Measurements from ENCODE around the gene RABGGTA.
A peak's percentile ranks its signal among the peaks of the same experiment; 100 is the strongest.
"Not testable (repeated sequence)": the region's sequence is repeated elsewhere in the genome, so short reads cannot be mapped to it uniquely, and the experiment has no call there.

Gene RABGGTA

GRCh38 chr14:24255438-24255837 is 16.0 kb downstream of the RABGGTA start:
- Histone ChIP-seq H3K4me3 (ENCODE audit: low read depth in 1 of 2, low read length in 2 of 2) (no peak overlapping the region), H3K9ac (ENCODE audit: low read length) (no peak overlapping the region), H3K27me3 (ENCODE audit: control insufficient read depth in 1 of 2, insufficient read depth in 2 of 2, low read length in 2 of 2) (no peaks in the 10 kb centered on the region), H3K27ac (ENCODE audit: low read depth, low read length) (no peak overlapping the region), H3K4me1 (ENCODE audit: insufficient read depth, low read length) (no peaks in the 10 kb centered on the region), H3K36me3 (ENCODE audit: insufficient read depth, low read length) (no peaks in the 10 kb centered on the region), H3K9me3 (ENCODE audit: low read length) (no peaks in the 10 kb centered on the region)

- Histone ChIP-seq H3K9ac (ENCODE audit: low read length) (no peak overlapping the region), H3K9me3 (ENCODE audit: low read length) (no peaks in the 10 kb centered on the region), H3K27me3 (ENCODE audit: control insufficient read depth in 1 of 2, insufficient read depth in 2 of 2, low read length in 2 of 2) (no peaks in the 10 kb centered on the region), H3K27ac (ENCODE audit: low read depth, low read length) (no peak overlapping the region), H3K4me3 (ENCODE audit: low read depth in 1 of 2, low read length in 2 of 2) (no peak overlapping the region), H3K36me3 (ENCODE audit: insufficient read depth, low read length) (no peaks in the 10 kb centered on the region), H3K4me1 (ENCODE audit: insufficient read depth, low read length) (no peaks in the 10 kb centered on the region)
These were observed 16.6 kb downstream of the RABGGTA start for GRCh38 chr14:24254630-24255392.

GRCh38 chr14:24253936-24254335 is 17.5 kb downstream of the RABGGTA start:
- no peaks in the 10 kb centered on the region for H3K4me1 ChIP-seq (ENCODE audit: insufficient read depth, low read length)
- H3K27me3 ChIP-seq (ENCODE audit: control insufficient read depth in 1 of 2, insufficient read depth in 2 of 2, low read length in 2 of 2): no peaks in the 10 kb centered on the region
- no peak overlapping the region for H3K27ac ChIP-seq (ENCODE audit: low read depth, low read length)
- H3K9ac ChIP-seq (ENCODE audit: low read length): no peak overlapping the region
- no peaks in the 10 kb centered on the region for H3K9me3 ChIP-seq (ENCODE audit: low read length)
- H3K36me3 ChIP-seq (ENCODE audit: insufficient read depth, low read length): no peaks in the 10 kb centered on the region
- no peak overlapping the region for H3K4me3 ChIP-seq (ENCODE audit: low read depth in 1 of 2, low read length in 2 of 2)

DNA sequence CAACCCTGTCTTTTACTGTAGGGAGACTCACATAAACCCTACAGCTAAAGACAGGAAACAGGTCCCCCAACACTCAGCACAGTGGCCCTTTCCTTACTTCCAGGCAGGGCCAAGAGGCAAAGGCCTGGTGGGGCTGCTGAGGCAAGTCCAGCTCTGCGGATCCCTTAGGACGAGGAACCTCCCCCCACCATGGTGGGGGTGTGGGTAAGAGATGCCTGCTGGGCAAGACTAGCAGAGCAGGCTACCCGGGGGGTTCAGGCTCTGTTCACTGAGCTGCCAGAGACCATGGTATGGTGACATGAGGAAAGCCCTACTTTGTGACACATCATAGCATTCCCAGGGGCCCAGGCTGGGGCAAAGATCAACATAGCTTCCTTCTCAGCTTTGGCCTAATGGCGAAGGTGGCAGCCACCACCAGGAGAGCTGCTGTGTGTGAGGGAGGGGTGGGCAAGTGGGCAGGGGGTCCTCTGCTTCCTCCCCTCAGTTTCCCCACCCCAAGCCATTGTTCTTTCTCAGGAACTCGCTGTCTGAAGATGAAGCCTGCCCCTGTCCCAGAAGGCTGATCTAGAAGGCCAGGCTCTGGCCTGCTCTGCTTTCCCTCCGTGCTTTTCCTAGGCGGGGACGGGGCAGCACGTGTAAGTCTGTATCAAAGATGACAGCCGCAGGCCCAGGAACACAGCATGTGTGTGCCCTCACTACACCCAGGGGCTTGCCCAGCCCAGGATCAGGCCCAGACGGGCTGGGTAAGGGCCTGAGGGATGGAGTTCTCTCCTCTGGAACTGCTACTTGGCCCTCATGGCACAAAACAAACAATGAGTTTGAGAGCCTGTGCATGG is 18.9 kb downstream of the RABGGTA start:
- no peaks in the 10 kb centered on the region for H3K9me3 ChIP-seq (ENCODE audit: low read length)
- no peak overlapping the region for H3K4me3 ChIP-seq (ENCODE audit: low read depth in 1 of 2, low read length in 2 of 2)
- H3K36me3 ChIP-seq (ENCODE audit: insufficient read depth, low read length): no peaks in the 10 kb centered on the region
- H3K27me3 ChIP-seq (ENCODE audit: control insufficient read depth in 1 of 2, insufficient read depth in 2 of 2, low read length in 2 of 2): no peaks in the 10 kb centered on the region
- no peak overlapping the region for H3K27ac ChIP-seq (ENCODE audit: low read depth, low read length)
- no peaks in the 10 kb centered on the region for H3K4me1 ChIP-seq (ENCODE audit: insufficient read depth, low read length)
- H3K9ac ChIP-seq (ENCODE audit: low read length): no peak overlapping the region

GRCh38 chr14:24251880-24252288 is 19.5 kb downstream of the RABGGTA start:
- Histone ChIP-seq H3K9ac (ENCODE audit: low read length) (no peak overlapping the region), H3K4me1 (ENCODE audit: insufficient read depth, low read length) (no peaks in the 10 kb centered on the region), H3K9me3 (ENCODE audit: low read length) (no peaks in the 10 kb centered on the region), H3K4me3 (ENCODE audit: low read depth in 1 of 2, low read length in 2 of 2) (no peak overlapping the region), H3K27ac (ENCODE audit: low read depth, low read length) (no peak overlapping the region), H3K36me3 (ENCODE audit: insufficient read depth, low read length) (no peaks in the 10 kb centered on the region), H3K27me3 (ENCODE audit: control insufficient read depth in 1 of 2, insufficient read depth in 2 of 2, low read length in 2 of 2) (no peaks in the 10 kb centered on the region)

- Histone ChIP-seq H3K36me3 (ENCODE audit: insufficient read depth, low read length) (no peaks in the 10 kb centered on the region), H3K27ac (ENCODE audit: low read depth, low read length) (no peak overlapping the region), H3K9ac (ENCODE audit: low read length) (no peak overlapping the region), H3K27me3 (ENCODE audit: control insufficient read depth in 1 of 2, insufficient read depth in 2 of 2, low read length in 2 of 2) (no peaks in the 10 kb centered on the region), H3K9me3 (ENCODE audit: low read length) (no peaks in the 10 kb centered on the region), H3K4me1 (ENCODE audit: insufficient read depth, low read length) (no peaks in the 10 kb centered on the region), H3K4me3 (ENCODE audit: low read depth in 1 of 2, low read length in 2 of 2) (no peak overlapping the region)
These were observed 21.0 kb downstream of the RABGGTA start for GRCh38 chr14:24250354-24250753.

DNA sequence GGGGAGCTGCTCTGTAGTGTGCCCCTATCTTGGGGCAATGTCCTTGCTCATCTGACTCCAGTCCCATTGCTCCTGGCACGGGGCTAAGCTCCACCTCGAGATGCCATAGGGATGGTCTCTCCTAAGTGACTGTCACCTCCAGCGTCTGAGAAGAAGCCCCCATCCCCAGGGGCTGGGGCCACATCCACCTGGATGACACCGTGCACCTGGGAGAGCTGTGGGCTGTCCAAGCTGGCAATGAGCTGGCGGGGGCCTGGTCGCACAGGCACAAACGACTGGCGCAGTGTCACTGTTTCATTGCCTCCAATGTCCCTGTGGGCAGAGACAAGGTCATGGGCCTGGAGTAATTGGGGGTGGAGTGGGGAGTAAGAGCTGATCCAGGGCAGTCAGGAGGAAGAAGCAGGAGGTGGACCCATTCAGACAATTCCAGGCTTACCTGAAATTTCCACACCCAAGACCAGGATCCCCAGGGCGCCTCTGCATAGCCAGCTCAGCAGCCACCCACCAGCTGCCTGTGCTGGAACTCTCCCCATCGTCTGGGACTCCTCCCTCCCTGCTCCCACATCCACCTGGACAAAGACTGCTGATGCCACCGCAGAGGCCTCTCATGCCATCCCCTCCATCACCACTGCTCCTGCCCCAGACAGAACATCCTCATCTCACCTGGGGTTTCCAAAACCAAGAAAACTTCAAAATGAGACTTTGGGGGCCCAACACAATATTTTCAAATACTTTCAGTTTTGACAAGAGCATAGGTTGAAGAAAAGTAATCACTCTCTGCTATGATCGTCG is 22.0 kb downstream of the RABGGTA start:
- Histone ChIP-seq H3K9ac (ENCODE audit: low read length) (no peak overlapping the region), H3K4me3 (ENCODE audit: low read depth in 1 of 2, low read length in 2 of 2) (no peak overlapping the region), H3K27me3 (ENCODE audit: control insufficient read depth in 1 of 2, insufficient read depth in 2 of 2, low read length in 2 of 2) (no peaks in the 10 kb centered on the region), H3K9me3 (ENCODE audit: low read length) (no peaks in the 10 kb centered on the region), H3K36me3 (ENCODE audit: insufficient read depth, low read length) (no peaks in the 10 kb centered on the region), H3K27ac (ENCODE audit: low read depth, low read length) (no peak overlapping the region), H3K4me1 (ENCODE audit: insufficient read depth, low read length) (no peaks in the 10 kb centered on the region)

GRCh38 chr14:24247422-24247821 is 24.0 kb downstream of the RABGGTA start:
- H3K4me1 ChIP-seq (ENCODE audit: insufficient read depth, low read length): peaks cover 5% of the 10 kb centered on the region
- H3K9me3 ChIP-seq (ENCODE audit: low read length): no peaks in the 10 kb centered on the region
- no peaks in the 10 kb centered on the region for H3K36me3 ChIP-seq (ENCODE audit: insufficient read depth, low read length)
- no peak overlapping the region for H3K9ac ChIP-seq (ENCODE audit: low read length)
- no peak overlapping the region for H3K27ac ChIP-seq (ENCODE audit: low read depth, low read length)
- no peaks in the 10 kb centered on the region for H3K27me3 ChIP-seq (ENCODE audit: control insufficient read depth in 1 of 2, insufficient read depth in 2 of 2, low read length in 2 of 2)
- H3K4me3 ChIP-seq (ENCODE audit: low read depth in 1 of 2, low read length in 2 of 2): no peak overlapping the region

DNA sequence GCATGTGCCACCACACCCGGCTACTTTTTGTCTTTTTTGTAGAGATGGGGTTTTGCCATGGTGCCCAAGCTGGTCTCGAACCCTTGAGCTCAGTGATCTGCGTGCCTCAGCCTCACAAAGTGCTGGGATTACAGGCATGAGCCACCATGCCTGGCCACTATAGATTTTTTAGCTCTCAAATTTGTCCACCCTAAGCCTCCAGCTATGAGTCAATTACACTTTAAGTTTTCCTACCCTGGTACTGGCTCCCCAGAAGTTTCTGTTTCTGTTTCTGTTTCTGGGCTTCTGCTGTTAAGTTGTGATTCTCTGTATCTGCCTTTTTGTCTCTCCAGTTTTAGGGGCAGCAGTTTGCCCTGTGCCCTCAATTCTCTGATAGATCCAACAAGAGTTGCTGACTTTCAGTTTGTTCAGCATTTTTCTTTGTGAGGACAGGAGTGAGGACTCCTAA is 24.6 kb downstream of the RABGGTA start:
- H3K4me3 ChIP-seq (ENCODE audit: low read depth in 1 of 2, low read length in 2 of 2): no peak overlapping the region
- no peaks in the 10 kb centered on the region for H3K27me3 ChIP-seq (ENCODE audit: control insufficient read depth in 1 of 2, insufficient read depth in 2 of 2, low read length in 2 of 2)
- H3K36me3 ChIP-seq (ENCODE audit: insufficient read depth, low read length): no peaks in the 10 kb centered on the region
- peaks cover 6% of the 10 kb centered on the region for H3K4me1 ChIP-seq (ENCODE audit: insufficient read depth, low read length)
- no peak overlapping the region for H3K27ac ChIP-seq (ENCODE audit: low read depth, low read length)
- H3K9me3 ChIP-seq (ENCODE audit: low read length): no peaks in the 10 kb centered on the region
- H3K9ac ChIP-seq (ENCODE audit: low read length): no peak overlapping the region

DNA sequence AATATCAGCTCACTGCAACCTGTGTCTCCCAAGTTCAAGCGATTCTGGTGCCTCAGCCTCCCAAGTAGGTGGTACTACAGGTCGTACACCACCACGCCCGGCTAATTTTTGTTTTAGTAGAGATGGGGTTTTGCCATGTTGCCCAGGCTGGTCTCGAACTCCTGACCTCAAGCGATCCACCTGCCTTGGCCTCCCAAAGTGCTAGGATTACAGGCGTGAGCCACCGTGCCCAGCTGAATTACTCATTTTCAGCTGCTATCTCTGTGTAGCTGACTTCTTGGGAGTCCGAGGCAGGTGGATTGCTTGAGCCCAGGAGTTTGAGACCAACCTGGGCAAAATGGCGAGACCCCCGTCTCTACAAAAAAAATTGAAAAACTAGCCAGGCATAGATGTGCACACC is 26.0 kb downstream of the RABGGTA start:
- not testable (repeated sequence) for H3K9ac ChIP-seq (ENCODE audit: low read length); H3K27ac ChIP-seq (ENCODE audit: low read depth, low read length); H3K27me3 ChIP-seq (ENCODE audit: control insufficient read depth in 1 of 2, insufficient read depth in 2 of 2, low read length in 2 of 2); H3K4me3 ChIP-seq (ENCODE audit: low read depth in 1 of 2, low read length in 2 of 2); H3K9me3 ChIP-seq (ENCODE audit: low read length); H3K36me3 ChIP-seq (ENCODE audit: insufficient read depth, low read length)
- peaks cover 20% of the 10 kb centered on the region for H3K4me1 ChIP-seq (ENCODE audit: insufficient read depth, low read length)

- no peaks in the 10 kb centered on the region for H3K27me3 ChIP-seq (ENCODE audit: control insufficient read depth in 1 of 2, insufficient read depth in 2 of 2, low read length in 2 of 2)
- H3K4me3 ChIP-seq (ENCODE audit: low read depth in 1 of 2, low read length in 2 of 2): peak overlapping the region; percentile 78
- H3K27ac ChIP-seq (ENCODE audit: low read depth, low read length): peak overlapping the region; percentile 96
- H3K4me1 ChIP-seq (ENCODE audit: insufficient read depth, low read length): peaks cover 34% of the 10 kb centered on the region
- H3K9me3 ChIP-seq (ENCODE audit: low read length): no peaks in the 10 kb centered on the region
- H3K36me3 ChIP-seq (ENCODE audit: insufficient read depth, low read length): peaks cover 27% of the 10 kb centered on the region
- H3K9ac ChIP-seq (ENCODE audit: low read length): peak overlapping the region; percentile 66
These were observed 28.0 kb downstream of the RABGGTA start for GRCh38 chr14:24243336-24243836.
